HEK293T (cell line): Measurements from ENCODE around the gene ENTREP1.

Experiments
- FOXA1 ChIP-seq: fragments of 450-650 bp; IDR thresholded peaks from 2 replicates; pipeline ENCODE4 v1.6.1; 2016; ENCODE audit warnings: mild to moderate bottlenecking
- HDGF ChIP-seq: fragments of 450-650 bp; IDR thresholded peaks from 2 replicates; pipeline ENCODE4 v1.6.1; 2017; ENCODE audit warnings: antibody characterized with exemption, borderline replicate concordance

- TF ChIP-seq HDGF (no peak), FOXA1 (no peak)
These were observed 67.8 kb downstream of the ENTREP1 start for GRCh38 chr9:69392826-69393225.
